HG03457 (cell line): Measurements from ENCODE around the gene GSG1L.

Experiments
- ATAC-seq: cut with Tn5 transposase; IDR thresholded peaks from one replicate; pipeline ENCODE4 v1.9.1; 2021; ENCODE audit warnings: moderate number of reproducible peaks; ENCODE audit not compliant: unreplicated experiment

The GSG1L gene

GRCh38 chr16:27824786-27825185 lies 238.7 kb downstream of the GSG1L start:
- no peak for ATAC-seq

DNA sequence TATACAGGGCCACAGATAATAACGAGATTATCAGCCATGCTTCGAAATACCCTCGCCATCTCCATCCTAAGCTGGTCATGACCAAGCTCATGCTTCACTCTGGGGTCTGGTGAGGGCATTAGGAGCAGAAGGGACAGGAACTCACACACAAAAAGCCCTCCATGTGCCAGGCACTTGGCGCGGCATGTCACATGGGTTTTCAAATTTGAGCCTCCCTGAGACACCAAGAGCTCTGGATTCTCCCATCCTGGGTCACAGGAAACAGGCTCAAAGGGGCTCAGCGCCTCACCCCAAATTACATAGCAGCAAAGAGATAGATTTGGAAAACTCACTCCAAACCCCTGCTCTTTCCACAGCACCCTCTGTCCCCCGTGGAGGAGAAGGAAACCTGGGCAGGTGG lies 239.5 kb downstream of the GSG1L start:
- no peak for ATAC-seq

DNA sequence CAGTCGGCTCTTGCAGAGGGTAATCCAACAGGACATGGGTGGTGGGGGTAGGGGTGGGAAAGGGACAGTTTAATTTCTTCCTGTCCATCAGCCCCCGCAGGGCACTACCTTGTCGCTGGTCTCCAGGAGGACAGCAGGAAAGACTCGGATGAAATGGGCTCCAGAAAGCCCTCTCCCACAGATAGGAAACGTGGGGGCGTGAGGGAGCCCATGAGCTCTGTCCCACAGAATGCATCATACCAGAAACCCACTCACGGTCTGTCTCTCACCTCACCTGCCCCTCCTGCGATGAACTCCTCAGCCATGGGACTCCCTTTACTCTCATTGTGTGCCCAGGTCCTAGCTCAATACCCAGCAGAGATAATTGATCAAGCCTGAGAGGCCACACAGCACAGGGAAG lies 240.1 kb downstream of the GSG1L start:
- ATAC-seq, result no peak

DNA sequence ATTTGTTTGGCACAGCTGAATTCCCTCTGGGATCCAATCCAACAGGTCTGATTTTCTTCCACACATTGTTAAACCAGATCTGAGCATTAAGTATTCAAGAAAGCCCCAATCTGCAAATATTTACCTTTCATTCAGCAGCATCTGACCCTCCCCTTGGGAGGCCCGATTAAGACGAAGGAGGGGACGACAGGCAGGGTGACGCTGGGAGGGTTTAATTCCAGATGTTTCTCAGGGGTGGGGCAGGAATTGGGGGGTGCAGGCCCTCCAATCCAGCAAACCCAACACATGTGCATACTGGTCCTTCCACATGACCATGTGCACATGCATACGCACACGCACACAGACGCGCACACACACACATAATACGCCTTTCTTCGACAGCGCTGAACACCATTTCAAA lies 240.5 kb downstream of the GSG1L start:
- no peak for ATAC-seq

DNA sequence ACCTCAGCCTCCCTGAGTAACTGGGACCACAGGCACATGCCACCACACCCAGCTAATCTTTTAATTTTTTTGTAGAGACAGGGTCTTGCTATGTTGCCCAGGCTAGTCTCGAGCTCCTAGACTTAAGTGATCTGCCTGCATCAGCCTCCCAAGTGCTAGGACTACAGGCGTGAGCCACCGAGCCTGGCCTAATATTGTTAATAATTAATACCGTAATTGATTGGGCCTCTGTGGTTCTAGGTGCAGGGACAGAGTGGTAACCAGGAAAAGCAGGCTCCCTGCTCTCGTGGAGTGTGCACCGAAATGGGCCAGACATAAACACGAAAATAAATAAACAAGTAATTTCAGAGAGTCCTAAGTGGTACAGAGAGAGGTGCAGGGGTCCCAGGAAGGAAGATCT lies 241.0 kb downstream of the GSG1L start:
- no peak for ATAC-seq

- ATAC-seq, result no peak
Measured at GRCh38 chr16:27820646-27821345, 242.7 kb downstream of the GSG1L start.

GRCh38 chr16:27819881-27820610 lies 243.5 kb downstream of the GSG1L start:
- ATAC-seq, result no peak

GRCh38 chr16:27819356-27819755 lies 244.2 kb downstream of the GSG1L start:
- ATAC-seq, result no peak

- no peak for ATAC-seq
Measured at GRCh38 chr16:27818246-27818645, 245.3 kb downstream of the GSG1L start.

DNA sequence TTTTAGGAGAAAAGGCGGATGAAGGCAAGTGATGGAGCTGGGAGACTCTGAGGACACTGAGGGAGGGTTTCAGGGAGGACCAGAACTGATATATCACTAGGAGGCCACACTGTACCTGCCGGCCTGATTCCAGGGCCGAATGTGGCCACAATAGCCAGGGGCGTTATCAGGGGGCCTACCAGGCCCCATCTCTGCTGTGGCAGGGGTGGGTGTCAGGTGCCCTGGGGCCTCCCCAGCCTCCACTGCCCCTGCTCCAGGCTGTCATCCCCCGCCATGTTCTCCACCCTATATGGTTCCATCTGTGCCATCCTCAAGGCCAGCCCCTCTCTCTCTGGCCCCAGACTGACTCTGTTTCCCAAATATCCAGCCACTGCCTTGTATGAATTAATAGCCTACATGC lies 246.5 kb downstream of the GSG1L start:
- no peak for ATAC-seq

GRCh38 chr16:27816561-27816960 lies 247.0 kb downstream of the GSG1L start:
- ATAC-seq, result no peak

DNA sequence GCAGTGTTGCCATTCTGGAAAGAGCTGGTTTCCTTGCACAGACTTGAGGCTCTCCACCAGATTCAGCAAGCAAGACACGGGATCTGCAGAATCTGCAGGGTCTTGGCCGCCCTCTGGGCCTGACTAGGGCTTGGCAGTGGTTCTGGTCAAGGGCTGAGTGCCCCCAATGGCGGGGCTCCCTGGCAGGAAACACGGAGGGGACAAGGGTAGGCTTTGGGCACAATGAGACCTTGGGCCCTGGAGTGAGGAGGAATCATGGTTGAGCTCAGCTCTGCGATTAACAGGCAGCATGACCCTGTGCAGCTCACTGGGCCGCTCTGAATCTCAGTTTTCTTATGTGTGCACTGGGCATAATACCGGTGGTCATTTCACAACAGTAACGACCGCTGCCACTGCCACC lies 249.9 kb downstream of the GSG1L start:
- no peak for ATAC-seq

DNA sequence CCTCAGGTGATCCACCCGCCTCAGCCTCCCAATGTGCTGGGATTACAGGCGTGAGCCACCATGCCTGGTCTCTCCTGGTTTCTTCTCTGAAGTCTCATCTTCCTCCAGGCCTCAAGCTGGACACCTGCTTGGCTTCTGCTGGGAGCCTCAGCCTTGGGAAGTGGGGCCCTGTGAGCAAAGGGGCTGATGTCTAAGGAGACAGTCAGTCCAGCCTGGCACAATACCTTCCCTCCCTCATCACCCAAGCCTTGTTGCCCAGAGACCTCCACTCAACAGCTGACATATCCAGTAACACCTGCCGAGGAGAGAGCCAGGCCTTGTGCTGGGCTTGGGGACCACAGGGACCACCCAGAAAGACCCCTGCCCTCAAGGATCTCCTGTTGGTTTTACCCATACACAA lies 251.6 kb downstream of the GSG1L start:
- no peak for ATAC-seq

GRCh38 chr16:27806986-27807385 lies 256.5 kb downstream of the GSG1L start:
- no peak for ATAC-seq

DNA sequence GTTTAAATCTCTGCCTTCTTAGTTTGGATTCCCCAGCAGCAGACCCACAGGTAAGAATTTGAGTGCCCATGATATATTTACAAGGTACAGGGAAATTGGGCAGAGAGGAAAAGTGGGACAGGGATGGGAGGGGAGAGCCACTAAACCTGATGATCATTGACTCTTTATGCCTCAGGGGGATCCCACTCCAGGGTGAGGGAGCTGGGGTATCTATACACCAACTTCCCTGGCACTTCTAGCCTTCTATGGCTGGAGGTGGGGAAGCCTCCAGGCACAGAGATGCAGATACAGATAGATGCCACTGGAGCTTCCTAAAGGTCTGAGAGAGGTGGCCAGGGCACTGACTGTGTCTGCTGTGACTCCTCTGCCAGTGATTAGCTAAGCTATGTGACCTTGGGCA lies 257.1 kb downstream of the GSG1L start:
- ATAC-seq, result no peak

GRCh38 chr16:27805828-27806351 lies 257.6 kb downstream of the GSG1L start:
- no peak for ATAC-seq

GRCh38 chr16:27803775-27804549 lies 259.6 kb downstream of the GSG1L start:
- no peak for ATAC-seq

- ATAC-seq, result no peak
Measured at GRCh38 chr16:27802664-27803439, 260.7 kb downstream of the GSG1L start.

- ATAC-seq, result no peak
Measured at GRCh38 chr16:27801289-27801945, 262.1 kb downstream of the GSG1L start.

- no peak for ATAC-seq
Measured at GRCh38 chr16:27800817-27801216, 262.7 kb downstream of the GSG1L start.
